ENCODE measurements around the gene POLR2H. TPM values are rescaled to one million over a fixed set of nuclear protein-coding genes. Genes with fewer than 3 reads are reported as not detected.
"Not testable (repeated sequence)": the region's sequence is repeated elsewhere in the genome, so short reads cannot be mapped to it uniquely, and the experiment has no call there.

Gene POLR2H
- total RNA-seq, 1 donor from 2014 or later, result 26.0 TPM

DNA sequence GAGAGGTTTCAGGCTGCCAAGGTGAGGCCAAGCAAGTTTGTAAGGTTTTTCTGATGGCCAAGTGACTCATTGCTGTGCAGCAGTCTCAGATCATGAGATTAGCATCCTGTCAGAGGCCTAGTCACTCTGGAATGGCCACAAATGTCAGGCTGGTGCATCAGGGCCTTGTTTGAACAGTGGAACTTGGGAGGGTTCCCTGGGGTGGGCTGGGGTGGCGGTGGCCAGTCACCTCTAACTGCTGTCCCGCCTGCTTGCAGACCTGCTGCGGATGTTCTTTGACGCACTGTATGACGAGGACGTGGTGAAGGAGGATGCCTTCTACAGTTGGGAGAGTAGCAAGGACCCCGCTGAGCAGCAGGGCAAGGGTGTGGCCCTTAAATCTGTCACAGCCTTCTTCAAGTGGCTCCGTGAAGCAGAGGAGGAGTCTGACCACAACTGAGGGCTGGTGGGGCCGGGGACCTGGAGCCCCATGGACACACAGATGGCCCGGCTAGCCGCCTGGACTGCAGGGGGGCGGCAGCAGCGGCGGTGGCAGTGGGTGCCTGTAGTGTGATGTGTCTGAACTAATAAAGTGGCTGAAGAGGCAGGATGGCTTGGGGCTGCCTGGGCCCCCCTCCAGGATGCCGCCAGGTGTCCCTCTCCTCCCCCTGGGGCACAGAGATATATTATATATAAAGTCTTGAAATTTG is 26.9 kb upstream of the POLR2H start:
- intact Hi-C loops (cut with micrococcal nuclease), result no loop called here
- peak; percentile 35 for DNase-seq
- ATAC-seq, result no peak

DNA sequence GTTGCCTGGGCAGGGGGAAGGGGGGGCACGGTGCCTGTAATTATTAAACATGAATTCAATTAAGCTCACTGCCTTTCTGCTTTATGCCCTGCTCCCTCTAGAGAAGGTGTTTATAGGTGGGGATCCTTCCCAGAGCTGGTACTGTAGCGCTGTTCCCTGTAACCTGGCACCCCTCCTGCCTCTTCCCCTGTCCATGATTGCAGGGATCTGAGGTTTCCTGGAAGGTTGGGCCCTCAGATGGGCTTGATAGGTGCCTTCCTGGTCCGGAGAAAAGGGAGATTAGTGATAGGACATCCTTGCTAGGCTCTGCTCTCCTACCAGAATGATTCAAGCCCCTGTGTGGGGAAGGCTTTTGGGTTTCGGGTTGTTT is 26.2 kb upstream of the POLR2H start:
- no peak for ATAC-seq
- intact Hi-C loops (cut with micrococcal nuclease), result no loop called here
- no peak for DNase-seq

DNA sequence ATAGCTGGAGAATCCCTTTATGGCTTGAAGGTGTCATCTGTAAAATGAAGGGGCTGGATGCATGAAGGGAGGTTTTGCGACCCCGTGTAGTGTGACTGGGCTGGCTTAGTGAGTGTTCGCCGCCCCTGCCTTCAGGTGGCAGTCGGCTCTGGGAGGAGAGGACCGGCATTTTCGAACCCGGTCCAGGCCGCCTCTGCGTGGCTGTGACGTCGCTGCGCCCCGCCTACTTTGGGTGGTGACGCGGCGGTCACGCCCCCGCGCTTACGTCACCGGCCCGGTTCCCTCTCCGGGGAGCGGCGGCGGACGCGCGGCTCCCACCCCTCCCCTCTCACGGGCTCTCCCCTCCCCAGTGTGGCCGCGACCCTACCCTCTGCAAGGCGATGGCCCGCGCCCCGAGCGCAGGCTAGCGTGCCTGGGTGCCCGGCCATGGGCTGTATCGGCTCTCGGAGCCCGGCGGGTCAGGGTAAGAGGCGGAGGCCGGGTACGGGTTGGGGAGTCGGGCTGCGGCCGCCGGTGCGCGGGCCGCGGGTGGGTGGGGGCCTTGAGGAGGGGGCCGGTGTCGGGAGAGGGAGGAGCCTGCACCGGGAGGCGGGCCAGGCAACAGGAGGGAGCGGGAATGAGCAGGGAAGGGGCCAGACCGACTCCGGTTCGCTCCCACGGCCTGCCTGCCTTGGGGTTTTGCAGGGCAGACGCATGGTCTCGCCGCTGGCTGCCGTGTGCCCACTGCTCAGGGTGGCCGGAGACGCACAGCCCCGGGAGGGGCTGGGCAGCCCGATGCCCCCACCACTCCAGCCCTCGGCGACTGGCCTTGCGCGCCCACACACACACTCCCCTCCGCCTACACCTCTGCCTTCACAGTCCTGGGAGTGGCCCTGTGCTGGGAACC is 25.6 kb upstream of the POLR2H start:
- peak; percentile 70 for ATAC-seq
- intact Hi-C loops (cut with micrococcal nuclease), result no loop called here

DNA sequence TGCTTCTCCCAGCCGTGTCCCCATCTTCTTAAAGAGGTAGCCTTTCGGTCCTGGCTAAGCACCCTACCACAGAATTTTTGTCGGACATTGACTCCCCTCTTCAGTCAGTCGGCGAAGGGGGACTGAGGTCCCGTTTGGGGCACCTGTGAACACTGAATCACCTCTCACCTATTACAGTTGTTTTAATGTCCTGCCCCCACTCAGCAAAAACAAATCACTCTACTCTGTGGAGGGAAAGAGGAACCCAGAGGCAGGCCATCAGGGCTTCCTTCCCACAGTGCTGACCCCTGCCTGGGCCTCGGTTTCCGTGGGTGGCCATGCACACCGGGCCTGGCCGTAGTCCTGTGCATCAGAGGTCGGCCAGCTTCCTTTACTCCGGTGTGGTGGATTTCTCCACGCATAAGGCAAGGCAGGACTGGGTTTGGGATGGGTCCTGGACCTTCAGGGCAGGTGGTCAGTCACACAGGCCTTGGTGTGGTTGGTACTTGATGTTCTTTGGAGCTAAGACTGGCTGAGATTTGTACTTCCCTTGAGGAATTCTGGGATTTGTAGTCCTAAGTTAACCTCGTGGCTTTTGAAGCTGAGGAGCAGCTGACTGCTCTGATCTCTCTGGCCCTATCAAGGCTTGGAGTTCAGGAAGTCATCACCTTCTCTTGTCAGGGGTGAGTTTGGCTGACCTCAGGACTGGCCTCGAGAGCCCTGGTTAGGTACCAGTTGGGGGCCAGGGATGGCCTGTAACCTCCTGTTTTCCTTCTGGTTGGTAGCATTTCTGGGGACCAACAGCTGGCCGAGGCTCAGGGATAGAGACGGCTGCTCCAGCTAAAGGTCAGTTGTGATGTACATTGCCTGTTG is 24.7 kb upstream of the POLR2H start:
- intact Hi-C loops (cut with micrococcal nuclease), result no loop called here
- DNase-seq, result peak; percentile 52
- ATAC-seq, result peak; percentile 53

More for the DNA sequence above, 25.6 kb upstream of the POLR2H start:
- peak; percentile 94 for DNase-seq

DNA sequence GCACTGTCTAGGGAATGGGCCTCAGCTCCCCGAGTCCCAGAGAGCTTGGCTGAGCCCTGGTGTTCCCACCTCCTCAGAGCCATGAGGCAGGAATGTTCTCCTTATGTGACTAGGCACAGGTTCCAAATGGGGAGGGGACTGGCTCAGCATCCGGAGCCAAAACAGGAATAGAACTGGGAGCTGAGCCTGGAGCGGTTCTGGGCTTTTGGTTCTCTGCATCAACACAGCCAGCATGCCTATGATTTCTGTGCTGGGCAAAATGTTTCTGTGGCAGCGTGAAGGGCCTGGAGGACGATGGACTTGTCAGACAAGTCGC is 24.2 kb upstream of the POLR2H start, which contains the start of gene FAM131A:
TSS of gene FAM131A (plus strand) at position 202 of the 316 bp plus-strand sequence. CDS start at position 233, 31 bp downstream.
- ATAC-seq, result peak; percentile 62
- peak; percentile 78 for DNase-seq
- intact Hi-C loops (cut with micrococcal nuclease), result no loop called here

DNA sequence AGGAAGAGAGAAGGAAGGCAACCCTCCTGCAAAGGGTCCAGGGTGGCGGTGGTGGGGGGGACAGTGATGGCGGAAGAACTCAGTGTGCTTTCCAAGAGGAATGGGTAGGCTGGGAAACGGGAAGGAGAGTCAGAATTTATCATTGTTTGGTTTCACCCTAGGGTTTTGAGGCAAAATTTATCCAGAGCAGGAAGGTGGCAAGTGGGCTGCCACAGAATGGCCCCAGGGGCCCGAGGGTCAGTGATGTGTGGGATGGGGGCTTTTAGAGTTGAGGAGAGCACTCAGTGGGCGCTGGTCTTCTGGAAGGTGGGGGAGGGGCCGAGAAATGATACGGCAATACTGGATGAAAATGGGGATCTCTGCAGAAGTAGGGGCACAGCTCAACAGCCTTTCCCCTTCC is 23.5 kb upstream of the POLR2H start:
- DNase-seq (no peak), ATAC-seq (no peak)
- intact Hi-C loops (cut with micrococcal nuclease), result no loop called here

DNA sequence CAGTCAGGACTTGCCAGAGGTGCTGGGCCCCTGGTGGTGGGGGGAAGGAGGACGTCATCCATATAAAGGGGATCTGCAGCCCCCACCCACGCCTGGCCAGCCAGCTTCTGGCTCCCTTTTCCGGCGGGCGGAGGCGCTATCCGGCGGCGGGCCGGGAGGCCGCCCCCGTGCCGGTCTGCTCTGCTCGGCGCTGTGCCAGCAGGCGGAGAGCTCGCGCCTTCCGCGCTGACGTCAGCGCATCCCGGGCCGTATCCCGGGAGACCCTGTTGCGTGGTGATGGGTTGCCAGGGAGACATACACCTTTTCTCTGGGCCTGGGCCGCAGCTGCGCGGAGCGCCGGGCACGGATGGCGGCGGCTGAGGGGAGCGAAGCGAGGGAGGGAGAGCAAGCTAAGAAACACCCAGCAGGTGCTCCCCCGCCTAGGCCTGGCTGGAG is 23.0 kb upstream of the POLR2H start:
- intact Hi-C loops (cut with micrococcal nuclease), result no loop called here
- ATAC-seq (peak; percentile 36), DNase-seq (peak; percentile 91)

DNA sequence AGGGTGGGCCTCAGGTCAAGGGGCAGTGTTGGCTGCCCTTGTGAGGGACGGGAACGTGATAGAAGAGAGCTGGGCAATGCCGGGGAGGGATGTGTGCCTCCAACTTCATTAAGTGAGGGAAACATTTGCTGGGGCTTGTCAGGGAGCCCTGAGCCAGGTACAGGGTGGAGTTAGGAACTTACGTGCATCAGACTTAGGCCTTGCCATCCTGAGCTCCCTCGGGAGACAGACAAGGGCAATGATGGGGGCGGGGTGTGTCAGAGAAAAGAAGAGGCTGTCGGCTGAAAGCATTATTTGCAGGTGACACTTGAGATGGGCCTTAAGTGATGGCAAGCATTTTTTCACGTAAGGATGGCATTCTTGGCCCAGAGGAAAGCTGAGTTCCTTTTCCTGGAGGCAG is 22.5 kb upstream of the POLR2H start:
- ATAC-seq (no peak), DNase-seq (no peak)
- intact Hi-C loops (cut with micrococcal nuclease), result no loop called here

DNA sequence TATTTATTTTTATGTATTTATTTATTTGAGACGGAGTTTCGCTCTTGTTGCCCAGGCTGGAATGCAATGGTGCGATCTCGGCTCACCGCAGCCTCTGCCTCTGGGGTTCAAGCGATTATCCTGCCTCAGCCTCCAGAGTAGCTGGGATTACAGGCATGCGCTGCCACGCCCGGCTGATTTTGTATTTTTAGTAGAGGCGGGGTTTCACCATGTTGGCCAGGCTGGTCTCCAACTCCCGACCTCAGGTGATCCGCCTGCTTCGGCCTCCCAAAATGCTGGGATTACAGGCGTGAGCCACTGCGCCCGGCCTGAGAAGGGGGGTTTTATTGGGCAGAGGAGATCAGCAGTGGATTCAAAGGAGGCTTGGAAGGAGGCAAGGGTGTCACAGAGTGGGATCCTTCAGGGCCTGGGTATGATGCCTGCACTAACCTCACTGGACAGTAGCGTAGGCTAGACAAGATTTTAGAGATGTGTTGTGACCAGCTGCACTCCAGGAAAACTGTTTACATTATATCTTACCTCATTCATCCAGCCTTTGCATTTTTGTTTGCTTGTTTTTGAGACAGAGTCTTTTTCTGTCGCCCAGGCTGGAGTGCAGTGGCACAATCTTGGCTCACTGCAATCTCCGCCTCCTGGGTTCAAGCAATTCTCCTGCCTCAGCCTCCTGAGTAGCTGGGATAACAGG is 21.9 kb upstream of the POLR2H start:
- DNase-seq; ATAC-seq; intact Hi-C loops (cut with micrococcal nuclease): not testable (repeated sequence)

DNA sequence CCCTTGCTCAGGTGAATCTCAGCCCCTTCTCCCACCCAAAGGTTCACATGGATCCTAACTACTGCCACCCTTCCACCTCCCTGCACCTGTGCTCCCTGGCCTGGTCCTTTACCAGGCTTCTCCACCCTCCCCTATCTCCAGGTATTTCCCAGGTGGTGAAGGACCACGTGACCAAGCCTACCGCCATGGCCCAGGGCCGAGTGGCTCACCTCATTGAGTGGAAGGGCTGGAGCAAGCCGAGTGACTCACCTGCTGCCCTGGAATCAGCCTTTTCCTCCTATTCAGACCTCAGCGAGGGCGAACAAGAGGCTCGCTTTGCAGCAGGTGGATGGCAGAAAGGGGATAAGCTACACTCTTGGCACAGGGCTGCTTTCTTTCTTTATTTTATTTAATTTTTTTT is 19.6 kb upstream of the POLR2H start:
- intact Hi-C loops (cut with micrococcal nuclease), result no loop called here
- DNase-seq, result no peak
- ATAC-seq, result no peak

DNA sequence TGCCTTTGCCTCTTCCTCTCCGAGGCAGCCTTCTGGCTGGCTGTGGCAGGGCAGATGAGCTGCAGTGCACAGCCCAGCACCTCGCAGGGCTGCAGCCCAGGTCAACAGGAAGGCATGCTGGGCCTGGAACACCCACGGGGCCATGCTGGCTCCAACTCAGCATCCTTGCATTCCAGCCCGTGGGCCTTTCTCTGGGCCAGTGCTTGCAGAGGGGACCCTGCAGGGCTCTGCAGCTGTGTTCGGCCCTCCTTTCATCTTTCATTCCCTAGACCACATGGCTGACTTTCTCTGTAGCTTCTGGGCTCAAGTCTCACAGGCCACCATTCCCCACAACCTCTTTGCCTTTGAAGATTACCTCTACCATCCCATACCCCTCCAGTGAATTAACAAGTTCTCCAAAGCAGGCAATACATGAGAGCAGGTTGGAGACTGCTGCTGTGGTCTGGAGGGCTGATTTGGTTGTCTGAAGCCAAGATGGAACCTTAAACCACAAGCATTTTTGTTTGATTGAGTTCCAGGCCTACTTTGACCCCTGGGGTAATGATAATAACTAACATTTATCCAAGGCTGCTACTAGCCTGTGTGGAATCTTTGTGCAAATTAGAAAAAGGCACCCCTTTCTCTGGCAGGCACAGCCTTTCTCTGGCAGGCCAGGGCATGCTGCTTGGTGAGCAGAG is 18.2 kb upstream of the POLR2H start:
- intact Hi-C loops (cut with micrococcal nuclease), result no loop called here
- ATAC-seq (no peak), DNase-seq (no peak)

DNA sequence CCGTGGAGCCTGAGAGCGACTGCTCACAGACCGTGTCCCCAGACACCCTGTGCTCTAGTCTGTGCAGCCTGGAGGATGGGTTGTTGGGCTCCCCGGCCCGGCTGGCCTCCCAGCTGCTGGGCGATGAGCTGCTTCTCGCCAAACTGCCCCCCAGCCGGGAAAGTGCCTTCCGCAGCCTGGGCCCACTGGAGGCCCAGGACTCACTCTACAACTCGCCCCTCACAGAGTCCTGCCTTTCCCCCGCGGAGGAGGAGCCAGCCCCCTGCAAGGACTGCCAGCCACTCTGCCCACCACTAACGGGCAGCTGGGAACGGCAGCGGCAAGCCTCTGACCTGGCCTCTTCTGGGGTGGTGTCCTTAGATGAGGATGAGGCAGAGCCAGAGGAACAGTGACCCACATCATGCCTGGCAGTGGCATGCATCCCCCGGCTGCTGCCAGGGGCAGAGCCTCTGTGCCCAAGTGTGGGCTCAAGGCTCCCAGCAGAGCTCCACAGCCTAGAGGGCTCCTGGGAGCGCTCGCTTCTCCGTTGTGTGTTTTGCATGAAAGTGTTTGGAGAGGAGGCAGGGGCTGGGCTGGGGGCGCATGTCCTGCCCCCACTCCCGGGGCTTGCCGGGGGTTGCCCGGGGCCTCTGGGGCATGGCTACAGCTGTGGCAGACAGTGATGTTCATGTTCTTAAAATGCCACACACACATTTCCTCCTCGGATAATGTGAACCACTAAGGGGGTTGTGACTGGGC is 16.8 kb upstream of the POLR2H start:
- DNase-seq (peak; percentile 28), ATAC-seq (no peak)
- intact Hi-C loops (cut with micrococcal nuclease), result no loop called here

DNA sequence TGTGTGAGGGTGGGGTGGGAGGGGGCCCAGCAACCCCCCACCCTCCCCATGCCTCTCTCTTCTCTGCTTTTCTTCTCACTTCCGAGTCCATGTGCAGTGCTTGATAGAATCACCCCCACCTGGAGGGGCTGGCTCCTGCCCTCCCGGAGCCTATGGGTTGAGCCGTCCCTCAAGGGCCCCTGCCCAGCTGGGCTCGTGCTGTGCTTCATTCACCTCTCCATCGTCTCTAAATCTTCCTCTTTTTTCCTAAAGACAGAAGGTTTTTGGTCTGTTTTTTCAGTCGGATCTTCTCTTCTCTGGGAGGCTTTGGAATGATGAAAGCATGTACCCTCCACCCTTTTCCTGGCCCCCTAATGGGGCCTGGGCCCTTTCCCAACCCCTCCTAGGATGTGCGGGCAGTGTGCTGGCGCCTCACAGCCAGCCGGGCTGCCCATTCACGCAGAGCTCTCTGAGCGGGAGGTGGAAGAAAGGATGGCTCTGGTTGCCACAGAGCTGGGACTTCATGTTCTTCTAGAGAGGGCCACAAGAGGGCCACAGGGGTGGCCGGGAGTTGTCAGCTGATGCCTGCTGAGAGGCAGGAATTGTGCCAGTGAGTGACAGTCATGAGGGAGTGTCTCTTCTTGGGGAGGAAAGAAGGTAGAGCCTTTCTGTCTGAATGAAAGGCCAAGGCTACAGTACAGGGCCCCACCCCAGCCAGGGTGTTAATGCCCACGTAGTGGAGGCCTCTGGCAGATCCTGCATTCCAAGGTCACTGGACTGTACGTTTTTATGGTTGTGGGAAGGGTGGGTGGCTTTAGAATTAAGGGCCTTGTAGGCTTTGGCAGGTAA is 16.0 kb upstream of the POLR2H start:
- ATAC-seq (peak; percentile 84), DNase-seq (peak; percentile 75)
- intact Hi-C loops (cut with micrococcal nuclease), result no loop called here

DNA sequence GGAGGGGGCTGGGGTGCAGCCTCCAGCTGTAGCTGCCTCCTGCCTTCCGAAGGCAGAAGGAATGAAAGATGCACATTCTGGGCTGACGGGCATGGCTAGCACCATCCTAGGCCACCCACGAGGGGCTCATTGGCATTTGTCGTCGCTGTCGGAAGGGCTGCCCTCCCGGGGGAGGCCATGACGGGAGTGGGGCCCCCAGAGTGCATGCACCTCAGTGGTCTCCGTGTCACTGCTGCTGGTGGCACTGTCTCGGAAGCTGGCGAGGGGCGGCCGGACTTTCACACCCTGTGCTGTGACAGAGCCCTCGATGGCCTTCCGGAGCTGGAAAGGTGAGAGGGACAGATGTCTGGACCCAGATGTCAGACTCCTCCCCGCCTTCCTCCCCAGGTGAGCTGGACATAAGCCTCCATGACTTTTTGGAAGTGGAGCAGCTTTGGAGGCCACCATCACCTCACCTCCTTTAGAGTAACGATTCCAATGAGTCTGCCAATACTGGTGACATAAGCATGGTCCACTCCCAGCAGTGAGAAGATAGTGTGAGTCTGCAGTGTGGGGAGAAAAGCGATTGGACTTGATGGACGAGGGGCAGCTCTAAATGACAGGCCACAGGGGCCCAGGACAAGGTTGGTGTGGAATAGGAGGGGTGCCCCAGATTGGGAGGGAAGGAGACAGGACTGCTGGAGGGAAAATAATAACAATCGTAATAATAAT is 14.9 kb upstream of the POLR2H start:
- ATAC-seq (no peak), DNase-seq (peak; percentile 36)
- intact Hi-C loops (cut with micrococcal nuclease), result no loop called here

DNA sequence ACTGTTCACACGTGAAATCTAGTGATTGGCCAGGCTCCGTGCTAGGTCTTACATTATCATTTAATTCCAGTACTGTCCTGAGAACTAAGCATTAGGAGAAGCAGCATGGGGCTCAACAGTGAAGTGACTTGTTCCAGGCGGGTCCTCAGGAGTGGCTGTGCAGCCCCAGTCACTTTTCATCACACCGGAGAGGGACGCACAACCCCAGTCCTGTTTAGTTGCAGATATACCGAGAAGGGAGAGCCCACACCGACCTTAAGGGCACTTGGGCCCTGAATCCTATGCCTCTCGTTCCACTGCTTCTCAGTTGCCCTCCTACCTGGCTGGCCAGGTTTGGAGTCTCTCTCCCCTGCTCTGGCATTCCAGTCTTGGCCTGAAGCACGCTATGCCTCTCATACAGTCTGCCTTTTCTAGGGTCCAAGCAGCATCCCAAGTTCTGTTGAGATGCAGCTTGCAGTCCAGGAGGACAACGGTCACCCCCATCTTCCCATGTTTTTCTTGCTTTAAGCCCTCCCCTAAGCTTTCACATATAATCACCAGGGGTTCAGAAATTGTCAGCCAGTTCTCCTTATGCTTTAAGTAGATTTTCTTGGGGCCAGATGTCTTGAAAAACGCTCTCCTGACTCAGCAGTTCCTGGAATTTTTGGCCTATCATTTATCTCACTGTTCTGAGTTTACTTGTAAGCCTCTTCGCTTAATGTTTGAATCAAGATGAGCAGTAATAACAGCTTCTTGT is 14.0 kb upstream of the POLR2H start:
- ATAC-seq (no peak), DNase-seq (no peak)
- intact Hi-C loops (cut with micrococcal nuclease), result no loop called here

DNA sequence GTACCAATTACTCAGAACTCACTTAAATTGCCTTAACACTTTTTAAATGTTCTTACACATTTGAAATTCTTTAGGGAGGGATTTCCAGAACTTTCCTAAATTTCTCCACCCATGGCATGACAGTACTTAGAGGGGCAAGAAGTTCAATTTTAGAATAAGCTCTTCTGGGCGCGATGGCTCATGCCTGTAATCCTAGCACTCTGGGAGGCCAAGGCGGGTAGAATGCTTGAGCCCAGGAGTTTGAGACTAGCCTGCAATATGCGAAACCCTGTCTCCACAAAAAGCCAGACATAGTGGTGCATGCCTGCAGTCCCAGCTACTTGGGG is 13.5 kb upstream of the POLR2H start:
- intact Hi-C loops (cut with micrococcal nuclease), result no loop called here
- ATAC-seq (no peak), DNase-seq (no peak)

Data from left ventricle myocardium superior (tissue), 1 donor.